Panc1 (cell line): ENCODE results near the gene MICALL2. TPM values are rescaled to one million over a fixed set of nuclear protein-coding genes. Genes with fewer than 3 reads are reported as not detected.

Experiments
- ATAC-seq: fragments of 200-7000 bp; cut with Tn5 transposase; 2 replicates; pipeline ENCODE4 v1.9.1; 2020; ENCODE audit warnings: mild to moderate bottlenecking, moderate library complexity
- BruUV-seq: library from RNA; stranded (reverse); fragments of 400-500 nt; replicated peaks from 2 replicates; lab custom pipeline; 2021; lab: Mats Ljungman, UMichigan
- CTCF ChIA-PET: fragments of 300-600 bp; sonication (Branson Sonifier 250); formaldehyde crosslinking; loops from one replicate; lab custom pipeline; 2022; ENCODE audit warnings: antibody characterized with exemption; lab: Charles Lee
- POLR2A ChIA-PET: fragments of 300-600 bp; sonication (Branson Sonifier 250); formaldehyde crosslinking; loops from one replicate; lab custom pipeline; 2022; ENCODE audit warnings: antibody characterized with exemption; lab: Charles Lee
- DNase-seq: peaks from one replicate; pipeline ENCODE4 v3.0.0-alpha.2; 2010; ENCODE audit warnings: low read depth, low spot score
- H3K27ac ChIP-seq: 2 replicates; pipeline ENCODE4 v1.5.1; 2011; ENCODE audit warnings: mild to moderate bottlenecking, low read length, inconsistent platforms
- H3K27me3 ChIP-seq: fragments of 200-500 bp; sonication (Bioruptor generic); 2 replicates; pipeline ENCODE4 v1.6.0; 2014; ENCODE audit warnings: low read length, inconsistent platforms; ENCODE audit not compliant: control insufficient read depth, insufficient read depth
- H3K36me3 ChIP-seq: fragments of 200-500 bp; sonication (Bioruptor generic); 2 replicates; pipeline ENCODE4 v1.5.1; 2014; ENCODE audit warnings: inconsistent platforms, mild to moderate bottlenecking, low read length, moderate library complexity; ENCODE audit not compliant: control insufficient read depth, insufficient read depth
- H3K4me1 ChIP-seq: 2 replicates; pipeline ENCODE4 v1.5.1; 2011; ENCODE audit warnings: inconsistent platforms, mild to moderate bottlenecking, low read length, moderate library complexity; ENCODE audit not compliant: control insufficient read depth, insufficient read depth
- H3K4me3 ChIP-seq, 2 experiments: 2 replicates each; pipeline ENCODE4 v1.5.1; 2011 to 2012; ENCODE audit warnings: low read depth in 2 of 2, low read length in 2 of 2, mild to moderate bottlenecking in 2 of 2, inconsistent platforms in 1 of 2, moderate library complexity in 1 of 2
- H3K9me3 ChIP-seq: fragments of 200-500 bp; sonication (Bioruptor generic); 2 replicates; pipeline ENCODE4 v1.5.1; 2014; ENCODE audit warnings: low read depth, mild to moderate bottlenecking, inconsistent platforms, low read length, moderate library complexity; ENCODE audit not compliant: control insufficient read depth, insufficient read depth
- POLR2AphosphoS5 ChIP-seq: IDR thresholded peaks from 2 replicates; pipeline ENCODE4 v1.6.1; 2012; ENCODE audit warnings: mild to moderate bottlenecking, low read depth, low read length, moderate library complexity
- REST ChIP-seq, 2 experiments: IDR thresholded peaks; 2 replicates each; pipeline ENCODE4 v1.6.1; 2011 to 2012; ENCODE audit warnings: low read depth in 2 of 2, control low read depth in 1 of 2, low read length in 1 of 2, mild to moderate bottlenecking in 1 of 2, moderate library complexity in 1 of 2; ENCODE audit not compliant: insufficient read depth in 1 of 2
- SIN3A ChIP-seq: IDR thresholded peaks from 2 replicates; pipeline ENCODE4 v1.6.1; 2012; ENCODE audit warnings: low read depth, mild to moderate bottlenecking, low read length, moderate library complexity, borderline replicate concordance; ENCODE audit not compliant: insufficient read depth
- TCF7L2 ChIP-seq: IDR thresholded peaks from 2 replicates; pipeline ENCODE4 v1.6.1; 2011; ENCODE audit warnings: mild to moderate bottlenecking, low read depth, low read length, inconsistent platforms
- in situ Hi-C: cut with HindIII; loops from 2 replicates; pipeline ENCODE4 v1.10.0; 2016; ENCODE audit warnings: low sequenced_read_pairs, low pct_unique_long_range_greater_than_20kb
- intact Hi-C: fragments of 100-400 bp; cut with micrococcal nuclease; formaldehyde crosslinking; loops from one replicate; pipeline ENCODE4 v1.10.0; 2022; ENCODE audit not compliant: unreplicated experiment
- total RNA-seq: library from RNA; stranded (reverse); gene quantifications from one replicate; pipeline ENCODE4 v1.2.1, GENCODE V29; 2021; ENCODE audit not compliant: unreplicated experiment
- TF ChIP-seq, protein P1 (sequence below): fragments of 450-650 bp; IDR thresholded peaks from 2 replicates; pipeline ENCODE4 v1.5.1; 2017; ENCODE audit warnings: mild to moderate bottlenecking

Gene MICALL2
- total RNA-seq, 1 experiment from 2014 or later: 144 TPM

DNA sequence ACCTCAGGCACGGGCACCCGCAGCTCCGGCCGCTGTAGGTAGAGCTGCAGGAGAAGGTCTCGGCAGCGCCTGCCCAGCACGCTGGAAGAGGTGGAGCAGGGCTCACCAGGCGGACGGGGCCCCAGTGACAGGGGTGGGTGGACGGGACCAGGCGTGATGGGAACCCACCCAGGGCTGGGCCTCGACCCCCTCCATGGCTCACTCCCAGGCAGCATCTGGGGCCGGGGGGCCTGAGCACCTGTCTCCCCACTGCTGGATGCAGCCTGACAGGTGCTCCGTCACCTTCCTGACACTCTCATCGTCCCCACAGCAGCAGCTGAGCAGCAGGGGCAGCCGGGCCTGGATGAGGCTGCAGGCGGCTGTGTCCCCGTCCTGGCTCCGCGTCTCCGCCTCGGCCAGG, 16.7 kb upstream of the MICALL2 start:
- no peak for DNase-seq
- H3K9me3 ChIP-seq: no peaks in the 10 kb centered on the region
- H3K4me1 ChIP-seq: no peaks in the 10 kb centered on the region
- H3K4me3 ChIP-seq: no peak overlapping the region
- in situ Hi-C loops (no loop called here), intact Hi-C loops (no loop called here)
- peaks cover 3% of the 10 kb centered on the region for H3K36me3 ChIP-seq
- H3K27me3 ChIP-seq: no peaks in the 10 kb centered on the region
- ATAC-seq: no peak
- no TSS peak for BruUV-seq
- no peak overlapping the region for H3K27ac ChIP-seq
- no peak for TF ChIP-seq POLR2AphosphoS5
- TF ChIP-seq, protein P1, sequence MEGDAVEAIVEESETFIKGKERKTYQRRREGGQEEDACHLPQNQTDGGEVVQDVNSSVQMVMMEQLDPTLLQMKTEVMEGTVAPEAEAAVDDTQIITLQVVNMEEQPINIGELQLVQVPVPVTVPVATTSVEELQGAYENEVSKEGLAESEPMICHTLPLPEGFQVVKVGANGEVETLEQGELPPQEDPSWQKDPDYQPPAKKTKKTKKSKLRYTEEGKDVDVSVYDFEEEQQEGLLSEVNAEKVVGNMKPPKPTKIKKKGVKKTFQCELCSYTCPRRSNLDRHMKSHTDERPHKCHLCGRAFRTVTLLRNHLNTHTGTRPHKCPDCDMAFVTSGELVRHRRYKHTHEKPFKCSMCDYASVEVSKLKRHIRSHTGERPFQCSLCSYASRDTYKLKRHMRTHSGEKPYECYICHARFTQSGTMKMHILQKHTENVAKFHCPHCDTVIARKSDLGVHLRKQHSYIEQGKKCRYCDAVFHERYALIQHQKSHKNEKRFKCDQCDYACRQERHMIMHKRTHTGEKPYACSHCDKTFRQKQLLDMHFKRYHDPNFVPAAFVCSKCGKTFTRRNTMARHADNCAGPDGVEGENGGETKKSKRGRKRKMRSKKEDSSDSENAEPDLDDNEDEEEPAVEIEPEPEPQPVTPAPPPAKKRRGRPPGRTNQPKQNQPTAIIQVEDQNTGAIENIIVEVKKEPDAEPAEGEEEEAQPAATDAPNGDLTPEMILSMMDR: no peak
- TF ChIP-seq REST (IDR thresholded peaks at IDR 0.05; ENCODE audit: insufficient read depth in 1 of 2, low read depth in 2 of 2, low read length in 1 of 2): no peak
- no peak for TF ChIP-seq SIN3A
- no peak for TF ChIP-seq TCF7L2
- ChIA-PET CTCF (no interaction called here), POLR2A (no interaction called here)

GRCh38 chr7:1475393-1475792, 16.1 kb upstream of the MICALL2 start:
- no peak for DNase-seq
- Histone ChIP-seq H3K4me3 (no peak overlapping the region), H3K36me3 (peaks cover 3% of the 10 kb centered on the region), H3K27ac (no peak overlapping the region), H3K27me3 (no peaks in the 10 kb centered on the region), H3K9me3 (no peaks in the 10 kb centered on the region), H3K4me1 (no peaks in the 10 kb centered on the region)
- TF ChIP-seq, protein P1: no peak
- TF ChIP-seq TCF7L2 (no peak), POLR2AphosphoS5 (no peak), REST (IDR thresholded peaks at IDR 0.05; ENCODE audit: insufficient read depth in 1 of 2, low read depth in 2 of 2, low read length in 1 of 2) (no peak), SIN3A (no peak)
- ATAC-seq: no peak
- in situ Hi-C loops (no loop called here), intact Hi-C loops (no loop called here)
- CTCF ChIA-PET: interaction anchor here (0.7 kb wide), 1 partner anchor 58 kb away, joined by 3 read pairs; no protein-coding TSS in a partner anchor
- no TSS peak for BruUV-seq
- POLR2A ChIA-PET: interaction anchor here (0.6 kb wide), 1 partner anchor 566 kb away, joined by 13 read pairs; no protein-coding TSS in a partner anchor
